Measurements from ENCODE around the gene CALHM3. TPM values are rescaled to one million over a fixed set of nuclear protein-coding genes. Genes with fewer than 3 reads are reported as not detected.
"Not testable (repeated sequence)": the region's sequence is repeated elsewhere in the genome, so short reads cannot be mapped to it uniquely, and the experiment has no call there.

CALHM3 gene
- total RNA-seq, 2 donors from 2014 or later, result 0.52 TPM; not detected in 1

- WGBS, 2 donors, result 26 to 27% methylated on average over 10 of the region's 10 CpGs
- TF ChIP-seq POLR2A (IDR thresholded peaks at IDR 0.05) (no peak), CTCF (IDR thresholded peaks at IDR 0.05) (no peak)
- H3K36me3 ChIP-seq (replicated peaks in 1 of 2; ENCODE audit: insufficient read depth in 1 of 2, low read depth in 2 of 2), result no peaks in the 10 kb centered on the region
- peak; percentile 53 to 71 (median 70) for DNase-seq
- no peaks in the 10 kb centered on the region for H3K9me3 ChIP-seq
- H3K27ac ChIP-seq, result peak overlapping the region; percentile 25 to 88 (median 66)
- peak; percentile 64 for ATAC-seq
- peaks cover 61% of the 10 kb centered on the region for H3K4me1 ChIP-seq
- no peaks in the 10 kb centered on the region for H3K27me3 ChIP-seq
- H3K4me3 ChIP-seq, result no peak overlapping the region
- intact Hi-C loops (cut with DNase I), result no loop called here
These were observed 25.2 kb upstream of the CALHM3 start for GRCh38 chr10:103504181-103504783.

- DNase-seq; ATAC-seq; H3K27me3 ChIP-seq; H3K4me3 ChIP-seq; H3K36me3 ChIP-seq (replicated peaks in 1 of 2; ENCODE audit: insufficient read depth in 1 of 2, low read depth in 2 of 2); H3K9me3 ChIP-seq; intact Hi-C loops (cut with DNase I): not testable (repeated sequence)
- 84 to 89% methylated on average over 6 of the region's 6 CpGs for WGBS, 2 donors
- H3K27ac ChIP-seq, result peak overlapping the region; percentile 25 to 88 (median 66)
- H3K4me1 ChIP-seq, result peaks cover 61% of the 10 kb centered on the region
These were observed 24.7 kb upstream of the CALHM3 start for GRCh38 chr10:103503777-103504176.

GRCh38 chr10:103502849-103503660 is 24.0 kb upstream of the CALHM3 start:
- Histone ChIP-seq H3K27me3 (no peaks in the 10 kb centered on the region), H3K9me3 (no peaks in the 10 kb centered on the region), H3K4me1 (peaks cover 54% of the 10 kb centered on the region), H3K4me3 (no peak overlapping the region), H3K27ac (peak overlapping the region in 3 of 4 donors; percentile 31 to 88 (median 65)), H3K36me3 (replicated peaks in 1 of 2; ENCODE audit: insufficient read depth in 1 of 2, low read depth in 2 of 2) (no peaks in the 10 kb centered on the region)
- TF ChIP-seq CTCF (IDR thresholded peaks at IDR 0.05), result no peak
- no peak for TF ChIP-seq POLR2A (IDR thresholded peaks at IDR 0.05)
- ATAC-seq (no peak), DNase-seq (no peak)
- 70 to 75% methylated on average over 9 to 13 of the region's 13 CpGs for WGBS, 2 donors
- intact Hi-C loops (cut with DNase I), result no loop called here

- Histone ChIP-seq H3K4me1 (peaks cover 35% of the 10 kb centered on the region), H3K4me3 (no peak overlapping the region), H3K36me3 (replicated peaks in 1 of 2; ENCODE audit: insufficient read depth in 1 of 2, low read depth in 2 of 2) (no peaks in the 10 kb centered on the region), H3K27ac (peak overlapping the region in 1 of 4 donors; percentile 5), H3K9me3 (no peaks in the 10 kb centered on the region), H3K27me3 (no peaks in the 10 kb centered on the region)
- intact Hi-C loops (cut with DNase I), result no loop called here
- TF ChIP-seq POLR2A (IDR thresholded peaks at IDR 0.05) (no peak), CTCF (IDR thresholded peaks at IDR 0.05) (no peak)
- ATAC-seq, result no peak
- no peak for DNase-seq
- WGBS, 2 donors, result 82 to 83% methylated on average over 3 of the region's 3 CpGs
These were observed 22.1 kb upstream of the CALHM3 start for GRCh38 chr10:103501186-103501585.

- no peak for ATAC-seq
- H3K9me3 ChIP-seq, result no peaks in the 10 kb centered on the region
- 50 to 65% methylated on average over 6 of the region's 6 CpGs for WGBS, 2 donors
- no peaks in the 10 kb centered on the region for H3K36me3 ChIP-seq (replicated peaks in 1 of 2; ENCODE audit: insufficient read depth in 1 of 2, low read depth in 2 of 2)
- H3K27me3 ChIP-seq, result no peaks in the 10 kb centered on the region
- TF ChIP-seq POLR2A (IDR thresholded peaks at IDR 0.05) (no peak), CTCF (IDR thresholded peaks at IDR 0.05) (no peak)
- intact Hi-C loops (cut with DNase I), result no loop called here
- peaks cover 28% of the 10 kb centered on the region for H3K4me1 ChIP-seq
- H3K4me3 ChIP-seq, result no peak overlapping the region
- peak overlapping the region in 1 of 4 donors; percentile 31 for H3K27ac ChIP-seq
- DNase-seq, result no peak
These were observed 21.4 kb upstream of the CALHM3 start for GRCh38 chr10:103500481-103500880.
